ENCODE data around the gene KLHDC2. TPM values are rescaled to one million over a fixed set of nuclear protein-coding genes. Genes with fewer than 3 reads are reported as not detected.
"Not testable (repeated sequence)": the region's sequence is repeated elsewhere in the genome, so short reads cannot be mapped to it uniquely, and the experiment has no call there.

Gene KLHDC2, protein sequence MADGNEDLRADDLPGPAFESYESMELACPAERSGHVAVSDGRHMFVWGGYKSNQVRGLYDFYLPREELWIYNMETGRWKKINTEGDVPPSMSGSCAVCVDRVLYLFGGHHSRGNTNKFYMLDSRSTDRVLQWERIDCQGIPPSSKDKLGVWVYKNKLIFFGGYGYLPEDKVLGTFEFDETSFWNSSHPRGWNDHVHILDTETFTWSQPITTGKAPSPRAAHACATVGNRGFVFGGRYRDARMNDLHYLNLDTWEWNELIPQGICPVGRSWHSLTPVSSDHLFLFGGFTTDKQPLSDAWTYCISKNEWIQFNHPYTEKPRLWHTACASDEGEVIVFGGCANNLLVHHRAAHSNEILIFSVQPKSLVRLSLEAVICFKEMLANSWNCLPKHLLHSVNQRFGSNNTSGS
- total RNA-seq = 65.6 and 75.8 TPM in 2 replicates

DNA sequence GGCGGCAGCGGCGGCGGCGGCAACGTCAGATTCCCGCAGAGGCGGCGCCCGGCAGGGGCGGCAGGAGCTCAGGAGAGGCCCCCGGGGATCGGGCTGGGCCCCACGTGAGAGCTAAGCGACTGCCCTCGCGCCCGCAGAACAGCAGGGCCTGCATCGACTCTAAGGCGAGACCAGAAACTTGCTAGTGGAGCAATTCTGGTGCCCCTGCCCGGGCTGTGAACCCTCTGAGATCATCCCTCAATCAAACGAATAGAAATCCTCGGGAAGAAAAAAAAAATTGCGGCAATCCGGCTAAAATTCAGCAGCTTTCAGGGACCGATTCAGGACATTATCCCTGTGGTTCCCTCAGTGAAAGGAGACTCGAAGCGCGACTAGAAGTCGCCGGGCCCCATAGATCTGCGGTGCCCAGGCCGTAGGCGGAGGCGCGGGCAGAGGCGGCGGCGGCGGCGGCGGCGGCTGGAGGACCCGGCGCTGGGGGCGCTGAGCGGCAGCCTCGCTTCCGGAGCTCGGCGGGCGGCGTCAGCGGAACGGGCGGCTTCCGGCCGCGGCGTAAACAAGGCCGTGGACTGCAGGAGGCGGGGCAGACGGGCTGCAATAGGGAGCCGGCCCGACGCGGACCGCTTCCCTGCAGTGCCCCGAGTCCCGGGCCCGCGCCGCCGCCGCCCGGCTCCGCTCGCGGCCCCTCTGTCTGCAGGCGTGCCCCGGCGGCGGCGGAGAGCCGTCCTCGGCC lies at the start of gene KLHDC2:
TSS of gene KLHDC2 (plus strand) at position 583 of the 730 bp plus-strand sequence. CDS start 316 bp downstream, outside the sequence.
- DNase-seq (ENCODE audit: low read depth, low spot score) = peak; percentile 68

- DNase-seq (ENCODE audit: low read depth, low spot score) = no peak
These were observed 47.2 kb upstream of the KLHDC2 start for GRCh38 chr14:49720744-49721143.

DNA sequence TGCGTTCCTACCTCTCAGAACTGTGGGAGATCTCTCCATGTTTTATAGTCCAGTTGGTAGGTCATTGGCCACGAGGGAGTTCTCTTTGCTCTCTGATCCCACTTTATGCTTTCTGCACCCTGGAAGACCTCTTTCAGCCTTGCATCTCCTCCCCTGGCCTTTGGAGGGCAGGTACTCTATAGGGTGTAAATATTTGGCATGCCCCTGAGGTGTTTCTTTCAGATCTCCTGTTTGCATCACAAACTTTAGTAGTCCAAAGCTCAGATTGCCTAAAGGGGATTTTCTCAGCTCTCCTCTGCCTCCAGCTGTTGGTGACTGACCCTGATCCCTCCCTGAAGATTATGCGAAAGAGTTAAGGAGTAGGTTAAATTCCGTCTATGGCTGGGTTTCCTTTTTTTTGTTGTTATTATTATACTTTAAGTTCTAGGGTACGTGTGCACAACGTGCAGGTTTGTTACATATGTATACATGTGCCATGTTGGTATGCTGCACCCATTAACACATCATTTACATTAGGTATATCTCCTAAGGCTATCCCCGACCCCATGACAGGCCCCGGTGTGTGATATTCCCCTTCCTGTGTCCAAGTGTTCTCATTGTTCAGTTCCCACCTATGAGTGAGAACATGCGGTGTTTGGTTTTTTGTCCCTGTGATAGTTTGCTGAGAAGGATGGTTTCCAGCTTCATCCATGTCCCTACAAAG lies 46.1 kb upstream of the KLHDC2 start:
- DNase-seq (ENCODE audit: low read depth, low spot score) = not testable (repeated sequence)

GRCh38 chr14:49727171-49727570 lies 40.8 kb upstream of the KLHDC2 start:
- no peak for DNase-seq (ENCODE audit: low read depth, low spot score)

DNA sequence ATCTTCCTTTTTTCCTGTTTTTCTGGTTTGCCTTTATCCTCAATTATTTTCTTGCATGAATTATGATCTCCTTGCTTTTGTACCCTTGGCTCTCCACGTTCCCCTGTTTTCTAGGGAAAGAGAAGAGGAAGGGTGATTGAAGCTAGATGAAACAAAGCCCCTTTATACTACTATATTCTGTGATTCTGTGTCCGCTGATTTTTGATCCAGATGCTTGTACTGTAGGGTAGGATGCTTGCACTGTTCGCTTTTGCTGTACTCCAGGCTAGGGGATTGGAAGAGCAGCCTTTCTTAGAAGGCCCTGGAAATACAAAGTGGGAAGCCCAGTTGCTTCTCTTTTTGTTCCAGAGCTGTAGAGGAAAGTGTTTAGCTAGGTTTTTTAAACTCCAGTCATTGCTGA lies 35.1 kb upstream of the KLHDC2 start:
- DNase-seq (ENCODE audit: low read depth, low spot score) = no peak

DNA sequence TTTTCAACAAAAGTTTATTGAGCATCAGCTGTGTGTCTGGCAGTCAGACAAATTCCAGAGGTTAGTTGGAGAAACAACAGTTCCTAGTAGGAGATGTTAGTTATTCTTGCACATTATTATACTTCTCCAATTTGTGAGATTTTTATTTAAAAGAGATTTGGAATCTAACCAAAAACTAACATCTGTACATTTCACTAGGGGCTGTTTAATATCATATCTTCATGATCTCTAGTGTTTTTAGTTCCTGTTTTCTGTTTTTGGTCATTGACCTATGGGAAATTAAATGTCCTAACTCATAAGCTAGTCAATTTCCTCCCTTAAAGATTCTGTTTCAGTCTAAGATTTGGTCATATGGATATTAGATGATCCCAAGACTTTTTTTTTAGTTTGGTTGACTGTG lies 34.1 kb upstream of the KLHDC2 start:
- no peak for DNase-seq (ENCODE audit: low read depth, low spot score)

- not testable (repeated sequence) for DNase-seq (ENCODE audit: low read depth, low spot score)
These were observed 32.3 kb upstream of the KLHDC2 start for GRCh38 chr14:49735669-49736068.

DNA sequence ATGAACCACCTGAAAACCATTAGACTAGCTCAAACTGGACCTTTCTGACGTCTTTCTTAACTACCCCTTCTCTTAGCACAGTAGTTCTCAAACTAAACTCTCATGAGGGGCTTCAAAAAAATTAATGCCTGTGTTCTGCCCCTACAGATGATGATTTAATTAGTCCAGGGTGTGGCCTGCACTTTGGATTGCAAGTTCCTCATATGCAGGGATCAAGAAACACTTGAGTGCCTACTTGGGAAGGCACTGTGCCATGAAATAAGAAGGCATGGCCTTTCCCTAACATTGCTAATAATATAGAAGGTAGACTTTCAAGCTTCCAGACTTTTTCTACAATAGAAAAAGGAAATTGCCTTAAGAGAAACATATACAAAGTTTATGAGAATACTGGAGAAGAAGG lies 22.8 kb upstream of the KLHDC2 start:
- DNase-seq (ENCODE audit: low read depth, low spot score) = no peak

GRCh38 chr14:49746476-49746875 lies 21.5 kb upstream of the KLHDC2 start:
- not testable (repeated sequence) for DNase-seq (ENCODE audit: low read depth, low spot score)

DNA sequence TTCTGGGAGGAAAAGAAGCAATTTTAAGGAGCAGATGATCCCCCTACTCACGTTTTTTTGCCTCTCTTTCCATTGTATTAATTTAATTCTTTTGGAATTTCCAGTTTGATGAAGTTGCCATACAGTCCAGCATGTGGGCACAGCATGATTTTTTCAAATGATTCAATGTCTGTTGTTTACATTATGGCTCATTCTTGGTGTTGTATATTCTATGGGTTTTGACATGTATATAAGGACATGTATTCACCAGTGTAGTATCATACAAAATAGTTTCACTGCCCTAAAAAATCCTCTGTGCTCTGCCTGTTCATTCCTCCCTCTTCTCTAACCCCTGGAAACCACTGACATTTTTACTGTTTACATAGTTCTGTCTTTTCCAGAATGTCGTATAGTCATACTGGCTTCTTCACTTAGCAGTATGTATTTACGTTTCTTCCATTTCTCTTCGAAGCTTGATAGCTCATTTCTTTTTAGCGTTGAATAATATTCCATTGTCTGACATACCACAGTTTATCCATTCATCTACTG lies 13.3 kb upstream of the KLHDC2 start:
- no peak for DNase-seq (ENCODE audit: low read depth, low spot score)

GRCh38 chr14:49755378-49755777 lies 12.6 kb upstream of the KLHDC2 start:
- DNase-seq (ENCODE audit: low read depth, low spot score) = no peak

GRCh38 chr14:49761839-49762551 lies 6.0 kb upstream of the KLHDC2 start:
- no peak for DNase-seq (ENCODE audit: low read depth, low spot score)

DNA sequence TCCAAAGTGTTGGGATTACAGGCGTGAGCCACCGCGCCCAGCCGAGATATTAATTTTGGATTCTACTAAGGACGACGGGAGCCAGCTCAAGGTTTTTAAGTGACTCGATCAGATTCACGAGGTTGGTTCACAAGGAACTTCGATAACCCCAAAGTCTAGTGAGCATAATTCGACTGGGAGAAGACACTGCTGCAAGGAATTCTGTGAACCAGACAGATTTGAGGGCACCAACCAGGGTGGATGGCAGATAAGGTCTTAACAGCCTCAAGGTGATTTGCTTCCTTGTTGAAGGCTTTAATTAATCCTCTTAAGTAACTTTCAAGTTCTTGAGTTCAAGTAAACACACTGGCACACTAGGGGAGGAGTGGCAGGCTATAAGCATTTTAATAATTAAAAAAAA lies 1.1 kb upstream of the KLHDC2 start:
- DNase-seq (ENCODE audit: low read depth, low spot score) = no peak

DNA sequence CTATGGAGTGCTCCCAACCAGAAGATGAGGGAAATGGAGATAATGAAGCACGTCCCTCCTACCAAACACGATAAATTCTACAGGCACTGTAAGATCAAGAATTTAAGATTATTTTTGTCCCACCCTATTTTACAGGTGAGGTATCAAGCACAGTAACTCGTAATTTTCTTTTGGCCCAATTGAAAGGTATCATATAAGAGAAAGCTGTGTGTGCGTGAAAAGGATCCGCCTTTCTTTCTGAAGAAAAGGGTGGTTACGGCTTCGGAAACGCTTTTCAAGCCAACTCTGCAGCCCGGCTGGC lies 733 bp upstream of the KLHDC2 start:
- DNase-seq (ENCODE audit: low read depth, low spot score) = no peak

DNA sequence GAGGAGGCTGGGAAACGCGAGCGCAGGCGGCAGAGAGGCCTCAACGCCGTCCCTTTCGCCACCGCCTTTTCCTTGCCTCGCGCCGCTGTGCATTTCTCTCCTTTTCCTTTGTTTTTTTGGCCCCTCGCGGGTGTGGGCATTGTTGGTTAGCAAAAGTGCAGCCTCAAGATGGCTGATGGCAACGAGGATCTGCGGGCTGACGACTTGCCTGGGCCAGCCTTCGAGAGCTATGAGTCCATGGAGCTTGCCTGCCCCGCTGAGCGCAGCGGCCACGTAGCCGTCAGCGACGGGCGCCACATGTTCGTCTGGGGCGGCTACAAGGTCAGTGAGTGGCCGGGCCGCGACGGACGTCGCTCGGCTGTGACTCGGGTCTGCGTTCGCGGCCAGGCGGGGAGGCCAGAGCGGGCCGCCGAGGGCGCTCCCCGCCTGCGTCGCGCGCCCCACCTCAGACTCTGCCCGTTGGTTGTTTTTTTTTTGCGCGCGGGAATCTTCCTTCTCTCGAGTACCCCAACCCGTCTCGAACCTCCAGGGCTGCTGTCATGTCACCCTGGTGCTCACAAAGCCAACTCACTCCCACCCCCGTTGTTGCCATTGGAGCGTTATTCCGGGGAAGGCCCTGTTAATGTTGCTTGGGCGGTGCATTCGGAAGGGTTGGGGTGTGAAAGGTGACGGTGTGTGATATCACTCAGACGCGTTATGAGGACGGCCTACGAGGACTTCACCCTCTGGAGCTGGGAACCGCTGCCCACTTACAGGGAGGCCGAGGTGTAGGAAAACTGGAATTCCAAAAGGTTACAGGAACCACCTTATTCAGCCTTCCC lies 558 bp downstream of the KLHDC2 start:
- no peak for DNase-seq (ENCODE audit: low read depth, low spot score)

DNA sequence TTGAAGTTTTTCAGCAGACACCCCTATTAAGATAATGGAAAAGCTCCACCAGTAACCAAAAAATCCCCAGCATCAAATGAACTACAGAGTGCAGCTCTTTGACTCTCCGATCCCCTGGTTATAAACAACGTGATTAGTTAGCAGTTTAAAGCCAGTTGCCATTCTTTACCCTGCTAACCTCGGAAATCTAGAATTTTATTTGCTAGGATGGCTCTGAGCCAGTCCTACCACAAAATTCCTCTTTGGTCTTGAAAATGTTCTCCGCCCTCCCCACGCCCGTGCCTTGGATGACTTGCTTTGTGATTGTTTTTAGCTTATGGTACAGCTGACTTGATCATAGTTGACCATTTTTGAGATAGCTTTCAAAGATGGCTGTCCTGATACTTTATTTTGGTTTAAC lies 1.2 kb downstream of the KLHDC2 start:
- no peak for DNase-seq (ENCODE audit: low read depth, low spot score)

GRCh38 chr14:49769581-49770211 lies 1.7 kb downstream of the KLHDC2 start:
- DNase-seq (ENCODE audit: low read depth, low spot score) = no peak

GRCh38 chr14:49770212-49770817 lies 2.4 kb downstream of the KLHDC2 start:
- DNase-seq (ENCODE audit: low read depth, low spot score) = no peak

- DNase-seq (ENCODE audit: low read depth, low spot score) = not testable (repeated sequence)
These were observed 3.7 kb downstream of the KLHDC2 start for GRCh38 chr14:49771691-49772090.

GRCh38 chr14:49774106-49774505 lies 6.2 kb downstream of the KLHDC2 start:
- no peak for DNase-seq (ENCODE audit: low read depth, low spot score)
